Fibroblast of mammary gland (primary cell): ENCODE data around the gene ARID5B.
A peak's percentile ranks its signal among the peaks of the same experiment; 100 is the strongest.

Source experiments
- DNase-seq: peaks from one replicate; pipeline ENCODE4 v3.0.0-alpha.2; 2010; ENCODE audit warnings: low read depth
- H3K4me3 ChIP-seq: 2 replicates; pipeline ENCODE4 v1.5.1; 2011; ENCODE audit warnings: low read depth, mild to moderate bottlenecking, low read length, moderate library complexity; ENCODE audit not compliant: control insufficient read depth
- TF ChIP-seq, protein P1 (sequence below): conservative IDR thresholded peaks from 2 replicates; pipeline ENCODE4 v1.5.1; 2011; ENCODE audit warnings: low read depth, low read length, inconsistent platforms; ENCODE audit not compliant: control insufficient read depth, insufficient read depth

The ARID5B gene

DNA sequence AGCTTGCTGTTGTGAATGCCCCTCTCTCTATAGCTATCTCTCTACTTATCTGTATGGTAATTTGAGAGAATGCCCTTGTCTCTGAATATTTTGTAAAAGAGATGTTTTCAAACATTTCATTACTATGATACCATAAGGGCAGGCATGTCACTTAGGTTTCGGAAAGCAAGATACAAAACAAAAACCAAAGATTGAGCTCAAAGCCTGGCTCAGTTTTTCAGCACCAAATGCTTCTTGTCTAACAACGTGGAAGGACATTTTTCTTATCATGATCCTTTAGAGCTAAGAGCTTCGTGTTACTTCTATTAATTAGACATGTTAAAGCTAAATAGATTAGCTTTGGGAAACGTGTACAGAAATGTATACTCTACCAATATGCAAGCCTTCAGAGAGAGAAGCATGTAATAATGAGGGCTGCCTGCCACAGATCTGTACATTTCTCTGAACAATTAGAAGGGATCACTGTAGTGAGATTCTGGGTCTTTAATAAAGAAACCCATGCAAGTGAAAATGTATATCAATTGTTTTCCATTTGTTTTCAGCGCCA lies 148.9 kb downstream of the ARID5B start:
- peak overlapping the region; percentile 81 for H3K4me3 ChIP-seq
- DNase-seq: peak; percentile 28

DNA sequence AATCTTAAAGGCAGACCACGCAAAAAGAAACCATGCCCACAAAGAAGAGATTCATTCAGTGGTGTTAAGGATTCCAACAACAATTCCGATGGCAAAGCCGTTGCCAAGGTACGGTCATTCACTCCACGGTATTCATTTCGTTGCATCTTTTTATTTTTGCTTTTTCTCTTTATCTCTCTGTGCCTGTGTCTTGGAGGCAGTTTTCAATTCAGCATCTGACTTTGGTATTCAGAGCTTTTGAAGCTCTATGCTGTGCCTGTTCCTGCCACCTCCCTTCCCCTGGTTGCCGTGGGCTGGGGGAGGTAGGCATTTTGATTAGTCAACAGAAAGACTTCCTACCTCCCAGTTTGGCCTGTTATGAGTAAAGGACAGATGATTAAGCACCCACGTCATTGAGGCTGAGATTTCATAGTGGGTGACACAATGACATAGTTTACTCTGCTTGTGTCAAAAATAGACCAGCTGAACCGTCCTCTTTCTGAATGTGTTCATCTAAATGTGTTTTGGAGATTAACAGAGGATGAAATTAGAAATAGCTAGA lies 149.5 kb downstream of the ARID5B start:
- DNase-seq: peak; percentile 97
- H3K4me3 ChIP-seq: peak overlapping the region; percentile 81
- TF ChIP-seq, protein P1, sequence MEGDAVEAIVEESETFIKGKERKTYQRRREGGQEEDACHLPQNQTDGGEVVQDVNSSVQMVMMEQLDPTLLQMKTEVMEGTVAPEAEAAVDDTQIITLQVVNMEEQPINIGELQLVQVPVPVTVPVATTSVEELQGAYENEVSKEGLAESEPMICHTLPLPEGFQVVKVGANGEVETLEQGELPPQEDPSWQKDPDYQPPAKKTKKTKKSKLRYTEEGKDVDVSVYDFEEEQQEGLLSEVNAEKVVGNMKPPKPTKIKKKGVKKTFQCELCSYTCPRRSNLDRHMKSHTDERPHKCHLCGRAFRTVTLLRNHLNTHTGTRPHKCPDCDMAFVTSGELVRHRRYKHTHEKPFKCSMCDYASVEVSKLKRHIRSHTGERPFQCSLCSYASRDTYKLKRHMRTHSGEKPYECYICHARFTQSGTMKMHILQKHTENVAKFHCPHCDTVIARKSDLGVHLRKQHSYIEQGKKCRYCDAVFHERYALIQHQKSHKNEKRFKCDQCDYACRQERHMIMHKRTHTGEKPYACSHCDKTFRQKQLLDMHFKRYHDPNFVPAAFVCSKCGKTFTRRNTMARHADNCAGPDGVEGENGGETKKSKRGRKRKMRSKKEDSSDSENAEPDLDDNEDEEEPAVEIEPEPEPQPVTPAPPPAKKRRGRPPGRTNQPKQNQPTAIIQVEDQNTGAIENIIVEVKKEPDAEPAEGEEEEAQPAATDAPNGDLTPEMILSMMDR: no peak

More for the DNA sequence above, 148.9 kb downstream of the ARID5B start:
- TF ChIP-seq, protein P1: no peak

DNA sequence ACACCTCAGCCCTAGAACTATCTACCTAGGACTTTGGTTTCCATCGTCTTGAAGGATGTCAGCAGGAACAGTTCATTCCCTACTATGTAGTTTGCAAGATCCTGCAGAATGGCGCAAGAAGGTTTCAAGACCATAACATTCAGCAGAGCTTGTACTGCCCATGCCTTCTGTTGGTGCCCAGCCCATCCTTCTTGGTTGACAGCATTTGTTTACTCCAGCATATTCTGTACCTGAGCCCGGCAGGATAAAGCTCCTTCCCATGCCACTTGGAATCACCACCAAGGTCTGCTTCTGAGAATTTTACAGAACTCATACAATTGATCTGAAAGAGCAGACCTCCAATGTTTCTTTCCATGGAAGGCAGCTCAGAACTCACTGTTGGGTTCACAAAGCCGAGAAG lies 150.8 kb downstream of the ARID5B start:
- TF ChIP-seq, protein P1: no peak
- H3K4me3 ChIP-seq: no peak overlapping the region
- DNase-seq: no peak

DNA sequence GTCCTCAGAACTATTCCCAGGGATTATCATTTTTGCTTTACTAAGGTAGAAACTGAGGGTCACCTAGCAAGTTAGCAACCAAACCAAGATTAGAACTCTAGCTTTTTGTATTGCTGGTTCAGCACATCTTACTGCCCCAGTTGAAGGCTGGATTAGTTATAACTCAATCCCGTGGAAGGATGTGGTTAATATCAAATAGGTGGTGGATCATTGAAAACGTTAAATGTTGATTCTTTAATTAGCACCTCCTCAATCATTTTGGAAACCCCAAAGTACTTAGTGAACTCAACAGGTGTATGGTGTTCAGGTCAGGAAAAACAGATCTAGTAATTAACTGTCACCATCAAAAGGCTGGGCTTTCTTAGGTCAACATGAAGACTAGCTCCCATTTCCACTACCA lies 152.4 kb downstream of the ARID5B start:
- no peak for DNase-seq
- TF ChIP-seq, protein P1: no peak
- no peak overlapping the region for H3K4me3 ChIP-seq

DNA sequence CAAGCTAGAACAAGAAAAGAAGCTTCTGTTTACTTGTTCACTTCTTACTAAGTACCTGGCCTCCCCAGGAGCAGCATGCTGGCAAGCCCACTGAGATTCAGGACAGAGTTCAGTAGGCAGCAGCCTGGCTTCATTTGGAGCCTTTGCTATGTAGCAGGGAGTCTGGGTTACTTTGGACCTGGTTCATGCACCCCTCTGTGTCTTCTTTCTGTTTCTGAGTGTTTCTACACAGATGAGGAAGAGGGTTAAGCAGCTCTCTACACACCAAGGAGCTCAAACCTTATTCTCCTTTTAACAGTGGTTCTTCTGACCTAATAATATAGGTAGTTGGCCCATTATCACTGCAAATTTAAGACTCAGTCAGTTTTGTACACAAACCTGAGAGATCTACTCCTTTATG lies 152.9 kb downstream of the ARID5B start:
- TF ChIP-seq, protein P1: no peak
- no peak for DNase-seq
- no peak overlapping the region for H3K4me3 ChIP-seq

DNA sequence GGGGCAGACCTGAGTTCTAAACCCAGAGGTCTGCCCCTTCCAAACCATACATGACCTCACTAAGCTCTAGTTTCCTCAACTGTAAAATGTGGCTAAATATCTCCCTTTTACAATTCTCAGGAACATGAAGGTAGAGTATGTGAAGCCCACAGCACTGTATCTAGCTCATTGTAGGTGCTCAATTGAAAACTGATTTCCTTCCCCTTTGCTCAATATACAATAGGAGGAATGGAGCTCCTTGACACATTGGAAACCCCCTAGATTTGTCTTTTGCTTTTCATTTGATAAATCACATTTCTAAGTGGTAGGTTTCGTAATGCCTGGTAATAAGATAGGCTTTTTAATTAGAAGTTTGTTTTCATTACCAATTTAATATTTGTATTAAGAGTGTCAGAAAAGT lies 153.3 kb downstream of the ARID5B start:
- H3K4me3 ChIP-seq: no peak overlapping the region
- TF ChIP-seq, protein P1: no peak
- no peak for DNase-seq
